Bronchial epithelial cell (primary cell): ENCODE results near the gene VRK2. TPM values are rescaled to one million over a fixed set of nuclear protein-coding genes. Genes with fewer than 3 reads are reported as not detected.

Source experiments
- total RNA-seq: library from RNA; depleted of rRNA; stranded (reverse); fragments of >200 nt; gene quantifications from 2 replicates; pipeline ENCODE4 v1.2.1, GENCODE V29; 2014

Gene VRK2
- total RNA-seq, 1 donor from 2014 or later = 67.7 TPM

Other genes starting within 250 kb of the VRK2 start
- gene FANCL, start 194.5 kb downstream of the VRK2 start, total RNA-seq = 10.8 and 14.6 TPM in 2 replicates